Activated CD4-positive, alpha-beta T cell treated with anti-CD3 and anti-CD28 coated beads, Interleukin-2, amount 10 ng/mL, durations not matched to agents 7 days and 5 days (primary cell): ENCODE results near the gene TENM4. TPM values are rescaled to one million over a fixed set of nuclear protein-coding genes. Genes with fewer than 3 reads are reported as not detected.

Experiments used
- CTCF ChIA-PET: fragments of 350-600 bp; sonication (Branson Sonifier 250); formaldehyde crosslinking; loops from one replicate; lab custom pipeline; 2021; ENCODE audit warnings: antibody characterized with exemption; lab: Charles Lee
- POLR2A ChIA-PET: fragments of 350-600 bp; sonication (Branson Sonifier 250); formaldehyde crosslinking; loops from one replicate; lab custom pipeline; 2021; ENCODE audit warnings: antibody characterized with exemption; lab: Charles Lee
- DNase-seq: peaks from one replicate; pipeline ENCODE4 v3.0.0-alpha.2; 2020
- H3K27ac Mint-ChIP-seq: one replicate; pipeline ENCODE4 v1.8.0; 2021; ENCODE audit warnings: mild to moderate bottlenecking, moderate library complexity, mixed read lengths
- H3K27me3 Mint-ChIP-seq: one replicate; pipeline ENCODE4 v1.8.0; 2021; ENCODE audit warnings: mixed read lengths
- H3K36me3 Mint-ChIP-seq: one replicate; pipeline ENCODE4 v1.8.0; 2021; ENCODE audit warnings: low read depth, mixed read lengths
- H3K4me1 Mint-ChIP-seq: one replicate; pipeline ENCODE4 v1.8.0; 2021; ENCODE audit warnings: mixed read lengths
- H3K4me3 Mint-ChIP-seq: one replicate; pipeline ENCODE4 v1.8.0; 2021; ENCODE audit warnings: mild to moderate bottlenecking, moderate library complexity, mixed read lengths
- H3K9me3 Mint-ChIP-seq: one replicate; pipeline ENCODE4 v1.8.0; 2021; ENCODE audit warnings: mixed read lengths
- total RNA-seq, 2 experiments: library from RNA; stranded (reverse); gene quantifications; one replicate each; pipeline ENCODE4 v1.2.3, GENCODE V29; 2021

The TENM4 gene
- total RNA-seq, 2 experiments from 2014 or later: not detected

- POLR2A ChIA-PET: no interaction called here
- Mint-ChIP-seq H3K9me3 (no peaks in the 10 kb centered on the region), H3K27me3 (peaks cover 3% of the 10 kb centered on the region), H3K4me3 (no peak overlapping the region), H3K36me3 (no peaks in the 10 kb centered on the region), H3K4me1 (no peaks in the 10 kb centered on the region), H3K27ac (no peak overlapping the region)
- CTCF ChIA-PET: no interaction called here
- DNase-seq: no peak
Observed at GRCh38 chr11:79427126-79427525, 13.7 kb downstream of the TENM4 start.

- H3K4me3 Mint-ChIP-seq: no peak overlapping the region
- H3K27ac Mint-ChIP-seq: no peak overlapping the region
- ChIA-PET CTCF (no interaction called here), POLR2A (no interaction called here)
- no peak for DNase-seq
- H3K9me3 Mint-ChIP-seq: no peaks in the 10 kb centered on the region
- H3K27me3 Mint-ChIP-seq: no peaks in the 10 kb centered on the region
- H3K4me1 Mint-ChIP-seq: no peaks in the 10 kb centered on the region
- no peaks in the 10 kb centered on the region for H3K36me3 Mint-ChIP-seq
Observed at GRCh38 chr11:79425463-79425862, 15.4 kb downstream of the TENM4 start.

GRCh38 chr11:79423736-79424135 lies 17.1 kb downstream of the TENM4 start:
- DNase-seq: no peak
- ChIA-PET CTCF (no interaction called here), POLR2A (no interaction called here)
- Mint-ChIP-seq H3K27me3 (no peaks in the 10 kb centered on the region), H3K4me1 (no peaks in the 10 kb centered on the region), H3K9me3 (no peaks in the 10 kb centered on the region), H3K27ac (no peak overlapping the region), H3K4me3 (no peak overlapping the region), H3K36me3 (no peaks in the 10 kb centered on the region)

GRCh38 chr11:79422866-79423265 lies 18.0 kb downstream of the TENM4 start:
- H3K27ac Mint-ChIP-seq: no peak overlapping the region
- no peaks in the 10 kb centered on the region for H3K9me3 Mint-ChIP-seq
- ChIA-PET POLR2A (no interaction called here), CTCF (no interaction called here)
- no peaks in the 10 kb centered on the region for H3K4me1 Mint-ChIP-seq
- no peaks in the 10 kb centered on the region for H3K36me3 Mint-ChIP-seq
- no peak overlapping the region for H3K4me3 Mint-ChIP-seq
- no peak for DNase-seq
- H3K27me3 Mint-ChIP-seq: no peaks in the 10 kb centered on the region

- no peaks in the 10 kb centered on the region for H3K9me3 Mint-ChIP-seq
- H3K27me3 Mint-ChIP-seq: no peaks in the 10 kb centered on the region
- H3K27ac Mint-ChIP-seq: no peak overlapping the region
- H3K4me1 Mint-ChIP-seq: no peaks in the 10 kb centered on the region
- no peak for DNase-seq
- ChIA-PET POLR2A (no interaction called here), CTCF (interaction anchor here (0.9 to 1.9 kb wide), 2 partner anchors 12 to 14 kb away, joined by 3 to 4 read pairs; no protein-coding TSS in a partner anchor)
- H3K36me3 Mint-ChIP-seq: no peaks in the 10 kb centered on the region
- no peak overlapping the region for H3K4me3 Mint-ChIP-seq
Observed at GRCh38 chr11:79421820-79422219, 19.0 kb downstream of the TENM4 start.

GRCh38 chr11:79419120-79419519 lies 21.7 kb downstream of the TENM4 start:
- Mint-ChIP-seq H3K9me3 (no peaks in the 10 kb centered on the region), H3K27me3 (no peaks in the 10 kb centered on the region), H3K36me3 (no peaks in the 10 kb centered on the region), H3K4me3 (no peak overlapping the region), H3K27ac (no peak overlapping the region), H3K4me1 (no peaks in the 10 kb centered on the region)
- ChIA-PET CTCF (no interaction called here), POLR2A (no interaction called here)
- no peak for DNase-seq

GRCh38 chr11:79418241-79418640 lies 22.6 kb downstream of the TENM4 start:
- ChIA-PET CTCF (no interaction called here), POLR2A (no interaction called here)
- no peaks in the 10 kb centered on the region for H3K4me1 Mint-ChIP-seq
- DNase-seq: no peak
- H3K27ac Mint-ChIP-seq: no peak overlapping the region
- no peaks in the 10 kb centered on the region for H3K27me3 Mint-ChIP-seq
- H3K4me3 Mint-ChIP-seq: no peak overlapping the region
- no peaks in the 10 kb centered on the region for H3K9me3 Mint-ChIP-seq
- H3K36me3 Mint-ChIP-seq: no peaks in the 10 kb centered on the region

- no peaks in the 10 kb centered on the region for H3K4me1 Mint-ChIP-seq
- no peaks in the 10 kb centered on the region for H3K9me3 Mint-ChIP-seq
- H3K4me3 Mint-ChIP-seq: no peak overlapping the region
- POLR2A ChIA-PET: no interaction called here
- no peaks in the 10 kb centered on the region for H3K27me3 Mint-ChIP-seq
- CTCF ChIA-PET: no interaction called here
- no peaks in the 10 kb centered on the region for H3K36me3 Mint-ChIP-seq
- H3K27ac Mint-ChIP-seq: no peak overlapping the region
- no peak for DNase-seq
Observed at GRCh38 chr11:79417069-79417920, 23.5 kb downstream of the TENM4 start.

GRCh38 chr11:79415912-79416311 lies 24.9 kb downstream of the TENM4 start:
- CTCF ChIA-PET: interaction anchor here (0.6 kb wide), 1 partner anchor 57 kb away, joined by 3 read pairs; no protein-coding TSS in a partner anchor
- Mint-ChIP-seq H3K4me1 (no peaks in the 10 kb centered on the region), H3K4me3 (no peak overlapping the region), H3K9me3 (no peaks in the 10 kb centered on the region), H3K27me3 (no peaks in the 10 kb centered on the region), H3K36me3 (no peaks in the 10 kb centered on the region), H3K27ac (no peak overlapping the region)
- no peak for DNase-seq
- POLR2A ChIA-PET: no interaction called here

GRCh38 chr11:79415411-79415810 lies 25.4 kb downstream of the TENM4 start:
- Mint-ChIP-seq H3K4me3 (no peak overlapping the region), H3K27me3 (no peaks in the 10 kb centered on the region), H3K9me3 (no peaks in the 10 kb centered on the region), H3K36me3 (no peaks in the 10 kb centered on the region), H3K27ac (no peak overlapping the region), H3K4me1 (no peaks in the 10 kb centered on the region)
- no peak for DNase-seq
- CTCF ChIA-PET: no interaction called here
- POLR2A ChIA-PET: no interaction called here

- no peaks in the 10 kb centered on the region for H3K27me3 Mint-ChIP-seq
- H3K36me3 Mint-ChIP-seq: no peaks in the 10 kb centered on the region
- no peaks in the 10 kb centered on the region for H3K4me1 Mint-ChIP-seq
- ChIA-PET CTCF (no interaction called here), POLR2A (no interaction called here)
- H3K27ac Mint-ChIP-seq: no peak overlapping the region
- no peaks in the 10 kb centered on the region for H3K9me3 Mint-ChIP-seq
- DNase-seq: no peak
- no peak overlapping the region for H3K4me3 Mint-ChIP-seq
Observed at GRCh38 chr11:79414644-79415317, 26.0 kb downstream of the TENM4 start.

GRCh38 chr11:79414041-79414440 lies 26.8 kb downstream of the TENM4 start:
- no peaks in the 10 kb centered on the region for H3K4me1 Mint-ChIP-seq
- ChIA-PET POLR2A (no interaction called here), CTCF (no interaction called here)
- no peaks in the 10 kb centered on the region for H3K9me3 Mint-ChIP-seq
- no peak overlapping the region for H3K4me3 Mint-ChIP-seq
- H3K27me3 Mint-ChIP-seq: no peaks in the 10 kb centered on the region
- H3K36me3 Mint-ChIP-seq: no peaks in the 10 kb centered on the region
- DNase-seq: no peak
- no peak overlapping the region for H3K27ac Mint-ChIP-seq

GRCh38 chr11:79413268-79413667 lies 27.6 kb downstream of the TENM4 start:
- POLR2A ChIA-PET: no interaction called here
- CTCF ChIA-PET: no interaction called here
- Mint-ChIP-seq H3K27me3 (no peaks in the 10 kb centered on the region), H3K27ac (no peak overlapping the region), H3K36me3 (no peaks in the 10 kb centered on the region), H3K4me3 (no peak overlapping the region), H3K9me3 (no peaks in the 10 kb centered on the region), H3K4me1 (no peaks in the 10 kb centered on the region)
- no peak for DNase-seq
